T-helper 1 cell treated with Interleukin-12 subunit alpha and Interleukin-12 subunit beta and Interleukin-4 antibody, amounts not matched to agents 30 μg/mL and 1 μg/mL, for 36 hours (primary cell): ENCODE data around the gene GVQW3.

Experiments used
- H3K27ac Mint-ChIP-seq: one replicate; pipeline ENCODE4 v1.8.0; 2021; ENCODE audit warnings: mild to moderate bottlenecking, mixed read lengths
- H3K27me3 Mint-ChIP-seq: one replicate; pipeline ENCODE4 v1.8.0; 2021; ENCODE audit warnings: low read depth, mixed read lengths
- H3K36me3 Mint-ChIP-seq: one replicate; pipeline ENCODE4 v1.8.0; 2021; ENCODE audit warnings: low read depth, mixed read lengths
- H3K4me1 Mint-ChIP-seq: one replicate; pipeline ENCODE4 v1.8.0; 2021; ENCODE audit warnings: low read depth, mixed read lengths
- H3K4me3 Mint-ChIP-seq: one replicate; pipeline ENCODE4 v1.8.0; 2021; ENCODE audit warnings: mild to moderate bottlenecking, moderate library complexity, mixed read lengths
- H3K9me3 Mint-ChIP-seq: one replicate; pipeline ENCODE4 v1.8.0; 2021; ENCODE audit warnings: mixed read lengths

GVQW3 gene

GRCh38 chr11:76380977-76381719 lies at the start of gene GVQW3, which contains the start of gene THAP12:
GVQW3 (plus strand) TSS chr11:76381323; CDS start chr11:76381829, 506 bp downstream.
THAP12 (minus strand) TSS chr11:76381132; CDS start chr11:76380836, 296 bp downstream.
- H3K9me3 Mint-ChIP-seq, result no peaks in the 10 kb centered on the region
- no peaks in the 10 kb centered on the region for H3K27me3 Mint-ChIP-seq
- H3K4me1 Mint-ChIP-seq, result peaks cover 35% of the 10 kb centered on the region
- peaks cover 6% of the 10 kb centered on the region for H3K36me3 Mint-ChIP-seq
- H3K27ac Mint-ChIP-seq, result peak within 1 kb of the TSS; percentile 93
- peak within 1 kb of the TSS; percentile 97 for H3K4me3 Mint-ChIP-seq

- Mint-ChIP-seq H3K27ac (no peak overlapping the region), H3K4me1 (peaks cover 12% of the 10 kb centered on the region), H3K9me3 (peaks cover 27% of the 10 kb centered on the region), H3K4me3 (no peak overlapping the region), H3K27me3 (no peaks in the 10 kb centered on the region), H3K36me3 (peaks cover 6% of the 10 kb centered on the region)
Observed at GRCh38 chr11:76334826-76335389, 46.2 kb upstream of the GVQW3 start.

GRCh38 chr11:76335842-76336241 lies 45.3 kb upstream of the GVQW3 start:
- Mint-ChIP-seq H3K27ac (no peak overlapping the region), H3K36me3 (peaks cover 6% of the 10 kb centered on the region), H3K4me1 (peaks cover 12% of the 10 kb centered on the region), H3K27me3 (no peaks in the 10 kb centered on the region), H3K4me3 (no peak overlapping the region), H3K9me3 (peaks cover 27% of the 10 kb centered on the region)

- no peak overlapping the region for H3K4me3 Mint-ChIP-seq
- H3K27me3 Mint-ChIP-seq, result no peaks in the 10 kb centered on the region
- H3K36me3 Mint-ChIP-seq, result peaks cover 6% of the 10 kb centered on the region
- H3K4me1 Mint-ChIP-seq, result peaks cover 12% of the 10 kb centered on the region
- no peak overlapping the region for H3K27ac Mint-ChIP-seq
- peaks cover 27% of the 10 kb centered on the region for H3K9me3 Mint-ChIP-seq
Observed at GRCh38 chr11:76336597-76336996, 44.5 kb upstream of the GVQW3 start.

GRCh38 chr11:76337469-76337868 lies 43.7 kb upstream of the GVQW3 start:
- no peak overlapping the region for H3K27ac Mint-ChIP-seq
- H3K9me3 Mint-ChIP-seq, result peaks cover 27% of the 10 kb centered on the region
- H3K4me1 Mint-ChIP-seq, result peaks cover 12% of the 10 kb centered on the region
- H3K27me3 Mint-ChIP-seq, result no peaks in the 10 kb centered on the region
- H3K36me3 Mint-ChIP-seq, result peaks cover 6% of the 10 kb centered on the region
- H3K4me3 Mint-ChIP-seq, result no peak overlapping the region

- Mint-ChIP-seq H3K27ac (no peak overlapping the region), H3K27me3 (no peaks in the 10 kb centered on the region), H3K4me1 (peaks cover 12% of the 10 kb centered on the region), H3K36me3 (peaks cover 6% of the 10 kb centered on the region), H3K9me3 (peaks cover 27% of the 10 kb centered on the region), H3K4me3 (no peak overlapping the region)
Observed at GRCh38 chr11:76337923-76338322, 43.2 kb upstream of the GVQW3 start.

- peaks cover 12% of the 10 kb centered on the region for H3K4me1 Mint-ChIP-seq
- H3K9me3 Mint-ChIP-seq, result peaks cover 24% of the 10 kb centered on the region
- H3K27me3 Mint-ChIP-seq, result no peaks in the 10 kb centered on the region
- H3K4me3 Mint-ChIP-seq, result no peak overlapping the region
- peak overlapping the region; percentile 59 for H3K27ac Mint-ChIP-seq
- peaks cover 6% of the 10 kb centered on the region for H3K36me3 Mint-ChIP-seq
Observed at GRCh38 chr11:76339221-76339620, 41.9 kb upstream of the GVQW3 start.

GRCh38 chr11:76347466-76347865 lies 33.7 kb upstream of the GVQW3 start:
- H3K4me3 Mint-ChIP-seq, result no peak overlapping the region
- H3K9me3 Mint-ChIP-seq, result no peaks in the 10 kb centered on the region
- no peaks in the 10 kb centered on the region for H3K27me3 Mint-ChIP-seq
- H3K36me3 Mint-ChIP-seq, result peaks cover 20% of the 10 kb centered on the region
- H3K27ac Mint-ChIP-seq, result no peak overlapping the region
- H3K4me1 Mint-ChIP-seq, result no peaks in the 10 kb centered on the region

- Mint-ChIP-seq H3K9me3 (peaks cover 4% of the 10 kb centered on the region), H3K27me3 (no peaks in the 10 kb centered on the region), H3K36me3 (peaks cover 29% of the 10 kb centered on the region), H3K4me3 (no peak overlapping the region), H3K27ac (no peak overlapping the region), H3K4me1 (peaks cover 1% of the 10 kb centered on the region)
Observed at GRCh38 chr11:76348348-76348747, 32.8 kb upstream of the GVQW3 start.

- peaks cover 1% of the 10 kb centered on the region for H3K4me1 Mint-ChIP-seq
- no peak overlapping the region for H3K27ac Mint-ChIP-seq
- H3K9me3 Mint-ChIP-seq, result peaks cover 14% of the 10 kb centered on the region
- peaks cover 59% of the 10 kb centered on the region for H3K36me3 Mint-ChIP-seq
- H3K4me3 Mint-ChIP-seq, result no peak overlapping the region
- no peaks in the 10 kb centered on the region for H3K27me3 Mint-ChIP-seq
Observed at GRCh38 chr11:76355172-76355571, 26.0 kb upstream of the GVQW3 start.

- no peak overlapping the region for H3K4me3 Mint-ChIP-seq
- peaks cover 13% of the 10 kb centered on the region for H3K4me1 Mint-ChIP-seq
- H3K36me3 Mint-ChIP-seq, result peaks cover 31% of the 10 kb centered on the region
- no peak overlapping the region for H3K27ac Mint-ChIP-seq
- no peaks in the 10 kb centered on the region for H3K27me3 Mint-ChIP-seq
- H3K9me3 Mint-ChIP-seq, result no peaks in the 10 kb centered on the region
Observed at GRCh38 chr11:76361374-76361773, 19.7 kb upstream of the GVQW3 start.

- Mint-ChIP-seq H3K27ac (no peak overlapping the region), H3K4me1 (peaks cover 13% of the 10 kb centered on the region), H3K4me3 (no peak overlapping the region), H3K27me3 (no peaks in the 10 kb centered on the region), H3K36me3 (peaks cover 29% of the 10 kb centered on the region), H3K9me3 (no peaks in the 10 kb centered on the region)
Observed at GRCh38 chr11:76361776-76362175, 19.3 kb upstream of the GVQW3 start.

GRCh38 chr11:76362716-76363115 lies 18.4 kb upstream of the GVQW3 start:
- Mint-ChIP-seq H3K27ac (no peak overlapping the region), H3K27me3 (no peaks in the 10 kb centered on the region), H3K9me3 (no peaks in the 10 kb centered on the region), H3K4me1 (peaks cover 13% of the 10 kb centered on the region), H3K4me3 (no peak overlapping the region), H3K36me3 (peaks cover 26% of the 10 kb centered on the region)

GRCh38 chr11:76365038-76365679 lies 16.0 kb upstream of the GVQW3 start:
- Mint-ChIP-seq H3K9me3 (no peaks in the 10 kb centered on the region), H3K27me3 (no peaks in the 10 kb centered on the region), H3K27ac (no peak overlapping the region), H3K4me3 (no peak overlapping the region), H3K36me3 (peaks cover 16% of the 10 kb centered on the region), H3K4me1 (peaks cover 21% of the 10 kb centered on the region)

GRCh38 chr11:76368490-76368889 lies 12.6 kb upstream of the GVQW3 start:
- Mint-ChIP-seq H3K36me3 (peaks cover 9% of the 10 kb centered on the region), H3K4me1 (peaks cover 24% of the 10 kb centered on the region), H3K9me3 (no peaks in the 10 kb centered on the region), H3K4me3 (no peak overlapping the region), H3K27ac (no peak overlapping the region), H3K27me3 (no peaks in the 10 kb centered on the region)
